SU-DHL-6 (cell line): ENCODE measurements around the gene GPR85.

ENCODE experiments used
- EZH2phosphoT487 ChIP-seq: fragments of 200-600 bp; sonication (generic), shearing (Covaris generic); conservative IDR thresholded peaks from 2 replicates; pipeline ENCODE4 v1.6.1; 2018; ENCODE audit warnings: mild to moderate bottlenecking, antibody characterized with exemption, low read length, moderate library complexity, mixed read lengths
- TF ChIP-seq, protein P1 (sequence below): fragments of 200-600 bp; sonication (generic); IDR thresholded peaks from one replicate; pipeline ENCODE4 v1.5.1; 2017; ENCODE audit warnings: antibody characterized with exemption, mild to moderate bottlenecking, low read length, moderate library complexity; ENCODE audit not compliant: insufficient read depth, poor library complexity, severe bottlenecking

DNA sequence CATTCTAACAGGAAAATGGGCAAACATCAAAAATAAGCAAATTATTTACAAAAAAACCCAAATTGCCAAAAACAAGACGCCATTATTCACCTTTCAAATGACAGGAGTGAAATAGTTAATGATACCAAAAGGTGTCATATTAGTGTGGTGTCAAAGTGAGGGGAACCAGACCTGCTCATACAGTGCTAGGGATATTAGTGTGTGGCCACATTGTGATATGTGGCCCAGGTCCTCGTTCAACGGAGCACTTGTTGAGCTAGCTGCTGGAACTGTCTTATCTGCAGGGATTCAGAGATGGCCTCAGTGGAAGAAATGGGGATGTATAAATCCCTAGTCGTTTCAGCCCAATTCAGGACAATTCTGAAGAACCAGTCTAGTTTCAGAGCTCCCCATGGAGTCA lies 41.2 kb downstream of the GPR85 start:
- TF ChIP-seq, protein P1, sequence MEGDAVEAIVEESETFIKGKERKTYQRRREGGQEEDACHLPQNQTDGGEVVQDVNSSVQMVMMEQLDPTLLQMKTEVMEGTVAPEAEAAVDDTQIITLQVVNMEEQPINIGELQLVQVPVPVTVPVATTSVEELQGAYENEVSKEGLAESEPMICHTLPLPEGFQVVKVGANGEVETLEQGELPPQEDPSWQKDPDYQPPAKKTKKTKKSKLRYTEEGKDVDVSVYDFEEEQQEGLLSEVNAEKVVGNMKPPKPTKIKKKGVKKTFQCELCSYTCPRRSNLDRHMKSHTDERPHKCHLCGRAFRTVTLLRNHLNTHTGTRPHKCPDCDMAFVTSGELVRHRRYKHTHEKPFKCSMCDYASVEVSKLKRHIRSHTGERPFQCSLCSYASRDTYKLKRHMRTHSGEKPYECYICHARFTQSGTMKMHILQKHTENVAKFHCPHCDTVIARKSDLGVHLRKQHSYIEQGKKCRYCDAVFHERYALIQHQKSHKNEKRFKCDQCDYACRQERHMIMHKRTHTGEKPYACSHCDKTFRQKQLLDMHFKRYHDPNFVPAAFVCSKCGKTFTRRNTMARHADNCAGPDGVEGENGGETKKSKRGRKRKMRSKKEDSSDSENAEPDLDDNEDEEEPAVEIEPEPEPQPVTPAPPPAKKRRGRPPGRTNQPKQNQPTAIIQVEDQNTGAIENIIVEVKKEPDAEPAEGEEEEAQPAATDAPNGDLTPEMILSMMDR = no peak
- no peak for TF ChIP-seq EZH2phosphoT487
